Mucosa of descending colon (tissue), 3 donors: ENCODE data around the gene SIGLEC9. TPM values are rescaled to one million over a fixed set of nuclear protein-coding genes. Genes with fewer than 3 reads are reported as not detected.

Experiments
- ATAC-seq: fragments of 200-7000 bp; cut with Tn5 transposase; one replicate; pipeline ENCODE4 v1.9.1; 2020; ENCODE audit warnings: mild to moderate bottlenecking, moderate library complexity
- DNase-seq, 3 donors: peaks; one replicate each; pipeline ENCODE4 v3.0.0-alpha.2; 2020
- H3K36me3 ChIP-seq: fragments of 200-600 bp; one replicate; pipeline ENCODE4 v1.8.0; 2021; ENCODE audit warnings: low read depth, mild to moderate bottlenecking
- H3K4me1 ChIP-seq: fragments of 200-600 bp; one replicate; pipeline ENCODE4 v1.8.0; 2021; ENCODE audit warnings: low read depth, mild to moderate bottlenecking
- H3K4me3 ChIP-seq: fragments of 200-600 bp; one replicate; pipeline ENCODE4 v1.8.0; 2021; ENCODE audit warnings: mild to moderate bottlenecking
- H3K9me3 ChIP-seq: fragments of 200-600 bp; one replicate; pipeline ENCODE4 v1.8.0; 2021; ENCODE audit warnings: mild to moderate bottlenecking
- intact Hi-C, 2 donors: fragments of 100-400 bp; cut with DNase I in 1 of 2; cut with micrococcal nuclease in 1 of 2; formaldehyde crosslinking; loops; one replicate each; pipeline versions ENCODE4 v1.11.0 to v1.11.1; 2022; cut with DNase I, micrococcal nuclease
- total RNA-seq, 3 donors: library from RNA; stranded (reverse); fragmentation: NEBNext Ultra II Directional in 2 of 3; extraction: Animal tissue kit (Norgen Biotek cat#: 25700) in 2 of 3; gene quantifications; one replicate each; pipeline versions ENCODE4 v1.2.1 to v1.2.4, GENCODE V29; 2021 to 2023
- TF ChIP-seq, protein P1 (sequence below): fragments of 200-600 bp; IDR thresholded peaks from one replicate; pipeline ENCODE4 v1.8.0; 2022; ENCODE audit warnings: antibody characterized with exemption, mild to moderate bottlenecking
- donor health status: DM: no; HTN: no; CAD: no; lungs with moderate emphysema.
- donor health status: DM: no; HTN: no; CAD: no.
- donor health status: DM: no; HTN: yes; CAD: no.

SIGLEC9 gene
- total RNA-seq, 3 donors from 2014 or later: 1.4 to 3.8 (median 3.2) TPM

- Histone ChIP-seq H3K4me1 (peaks cover 4% of the 10 kb centered on the region), H3K4me3 (no peak overlapping the region), H3K36me3 (no peaks in the 10 kb centered on the region), H3K9me3 (no peaks in the 10 kb centered on the region)
- DNase-seq (no peak), ATAC-seq (no peak)
- TF ChIP-seq, protein P1, sequence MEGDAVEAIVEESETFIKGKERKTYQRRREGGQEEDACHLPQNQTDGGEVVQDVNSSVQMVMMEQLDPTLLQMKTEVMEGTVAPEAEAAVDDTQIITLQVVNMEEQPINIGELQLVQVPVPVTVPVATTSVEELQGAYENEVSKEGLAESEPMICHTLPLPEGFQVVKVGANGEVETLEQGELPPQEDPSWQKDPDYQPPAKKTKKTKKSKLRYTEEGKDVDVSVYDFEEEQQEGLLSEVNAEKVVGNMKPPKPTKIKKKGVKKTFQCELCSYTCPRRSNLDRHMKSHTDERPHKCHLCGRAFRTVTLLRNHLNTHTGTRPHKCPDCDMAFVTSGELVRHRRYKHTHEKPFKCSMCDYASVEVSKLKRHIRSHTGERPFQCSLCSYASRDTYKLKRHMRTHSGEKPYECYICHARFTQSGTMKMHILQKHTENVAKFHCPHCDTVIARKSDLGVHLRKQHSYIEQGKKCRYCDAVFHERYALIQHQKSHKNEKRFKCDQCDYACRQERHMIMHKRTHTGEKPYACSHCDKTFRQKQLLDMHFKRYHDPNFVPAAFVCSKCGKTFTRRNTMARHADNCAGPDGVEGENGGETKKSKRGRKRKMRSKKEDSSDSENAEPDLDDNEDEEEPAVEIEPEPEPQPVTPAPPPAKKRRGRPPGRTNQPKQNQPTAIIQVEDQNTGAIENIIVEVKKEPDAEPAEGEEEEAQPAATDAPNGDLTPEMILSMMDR: no peak
- intact Hi-C loops: no loop called here
Observed at GRCh38 chr19:51097796-51098195, 26.9 kb upstream of the SIGLEC9 start.

DNA sequence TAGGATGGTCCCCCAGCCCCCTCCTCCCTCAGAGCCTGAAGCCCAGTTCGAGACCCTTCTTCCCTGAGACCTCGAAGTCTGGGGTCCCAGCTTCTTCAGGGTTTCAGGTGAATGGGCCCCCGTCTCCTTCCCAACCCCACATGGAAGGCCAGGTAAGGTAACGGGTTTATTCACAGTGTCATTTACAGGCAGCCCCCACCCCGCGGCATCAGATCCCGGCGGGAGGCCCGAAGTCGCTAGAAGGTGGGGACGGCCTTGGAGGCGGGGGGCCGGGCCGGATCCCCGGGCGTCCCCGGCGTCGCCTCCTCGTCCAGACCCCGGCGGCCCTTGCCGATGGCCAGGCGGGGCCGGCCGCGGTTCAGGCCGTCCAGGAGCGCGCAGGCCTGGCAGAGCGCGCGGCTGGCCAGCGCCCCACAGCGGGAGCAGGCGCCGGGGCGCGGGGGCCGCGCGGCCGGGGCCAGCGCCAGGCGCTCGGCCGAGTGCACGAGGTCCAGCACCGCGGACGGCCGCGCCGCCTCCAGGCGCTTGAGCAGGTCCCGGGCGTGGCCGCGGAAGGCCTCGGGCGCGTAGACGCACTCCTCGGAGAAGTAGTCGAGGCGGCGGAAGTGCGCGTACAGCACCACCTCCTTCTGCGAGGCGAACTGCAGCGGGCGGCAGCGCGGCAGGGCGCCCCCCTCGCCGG lies 26.2 kb upstream of the SIGLEC9 start:
- ATAC-seq (no peak), DNase-seq (no peak)
- Histone ChIP-seq H3K4me3 (no peak overlapping the region), H3K36me3 (no peaks in the 10 kb centered on the region), H3K4me1 (peaks cover 4% of the 10 kb centered on the region), H3K9me3 (no peaks in the 10 kb centered on the region)
- intact Hi-C loops: no loop called here
- TF ChIP-seq, protein P1: no peak

- peaks cover 4% of the 10 kb centered on the region for H3K4me1 ChIP-seq
- H3K9me3 ChIP-seq: no peaks in the 10 kb centered on the region
- DNase-seq (no peak), ATAC-seq (no peak)
- TF ChIP-seq, protein P1: no peak
- intact Hi-C loops: no loop called here
- no peaks in the 10 kb centered on the region for H3K36me3 ChIP-seq
- H3K4me3 ChIP-seq: no peak overlapping the region
Observed at GRCh38 chr19:51099047-51099382, 25.7 kb upstream of the SIGLEC9 start.

DNA sequence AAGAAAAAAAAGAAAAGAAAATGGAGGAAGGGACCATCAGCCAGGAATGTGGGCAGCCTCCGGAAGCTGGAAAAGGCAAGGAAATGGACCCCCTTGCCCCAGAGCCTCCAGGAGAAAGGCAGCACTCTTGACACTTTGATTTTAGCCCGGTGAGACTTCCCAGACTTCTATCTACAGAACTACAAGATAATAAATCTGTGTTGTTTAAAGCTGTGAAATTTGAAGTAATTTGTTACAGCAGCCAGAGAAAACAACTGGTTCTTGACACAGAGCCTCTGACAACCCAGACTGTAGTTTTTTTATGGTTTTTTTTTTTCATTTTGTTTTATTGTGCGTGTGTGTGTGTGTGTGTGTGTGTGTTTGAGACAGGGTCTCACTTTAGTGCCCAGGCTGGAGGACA lies 24.1 kb upstream of the SIGLEC9 start:
- H3K9me3 ChIP-seq: no peaks in the 10 kb centered on the region
- H3K4me3 ChIP-seq: no peak overlapping the region
- H3K36me3 ChIP-seq: no peaks in the 10 kb centered on the region
- intact Hi-C loops: no loop called here
- TF ChIP-seq, protein P1: no peak
- H3K4me1 ChIP-seq: peaks cover 4% of the 10 kb centered on the region
- ATAC-seq (no peak), DNase-seq (no peak)

DNA sequence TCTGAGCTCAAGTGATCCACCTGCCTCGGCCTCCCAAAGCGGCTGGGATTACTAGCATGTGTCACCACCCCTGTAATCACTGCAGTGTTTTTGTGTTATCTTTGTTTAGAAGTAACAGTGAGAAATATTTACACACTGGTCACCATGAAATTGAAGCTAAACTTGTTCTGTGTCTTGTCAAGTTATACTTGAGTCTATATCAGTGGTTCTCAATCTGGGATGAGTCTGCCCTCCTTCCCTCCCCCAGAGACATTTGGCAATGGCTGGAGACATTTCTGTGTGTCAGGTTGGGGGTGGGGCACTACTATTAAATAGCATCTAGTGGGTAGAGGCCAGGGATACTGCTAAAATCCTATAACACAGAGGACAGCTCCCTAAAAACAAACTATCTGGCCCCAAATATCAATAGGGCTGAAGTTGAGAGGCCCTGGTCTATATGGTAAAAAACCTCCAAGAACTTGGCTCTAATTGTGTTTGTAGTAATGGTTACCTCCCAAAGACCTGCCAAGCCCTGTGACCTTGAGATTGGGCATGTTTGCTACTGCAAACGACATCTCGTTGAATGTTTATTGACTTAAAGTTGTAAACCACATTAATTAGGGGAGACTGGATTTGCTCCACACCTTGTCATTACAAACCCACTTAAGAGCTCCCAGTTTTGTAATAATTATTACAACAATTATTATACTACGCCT lies 23.4 kb upstream of the SIGLEC9 start:
- intact Hi-C loops: no loop called here
- Histone ChIP-seq H3K4me3 (no peak overlapping the region), H3K9me3 (no peaks in the 10 kb centered on the region), H3K4me1 (peaks cover 4% of the 10 kb centered on the region), H3K36me3 (no peaks in the 10 kb centered on the region)
- no peak for ATAC-seq
- no peak for DNase-seq
- TF ChIP-seq, protein P1: no peak
